Spleen (tissue), 7 donors: Measurements from ENCODE around the gene SCN7A.

ENCODE experiments used
- POLR2A ChIP-seq, 3 donors: fragments of 450-650 bp; IDR thresholded peaks; one replicate each; pipeline ENCODE4 v1.5.1; 2017; ENCODE audit warnings: antibody characterized with exemption in 3 of 3, mild to moderate bottlenecking in 1 of 3
- TF ChIP-seq, protein P1 (sequence below), 11 experiments: fragments of 200-600 bp in 7 of 11; fragments of 450-650 bp in 4 of 11; sonication (generic) in 4 of 11; IDR thresholded peaks in 8 of 11; conservative IDR thresholded peaks in 3 of 11; 1 replicate in 7 of 11; 2 replicates in 4 of 11; pipeline versions ENCODE4 v1.4.0 to v1.8.0; 2016 to 2021; ENCODE audit warnings: antibody characterized with exemption in 11 of 11, inconsistent platforms in 4 of 11, mild to moderate bottlenecking in 1 of 11
- donor health status: DM: no; HTN: no; CAD: no; lungs with moderate emphysema.
- donor health status: DM: no; HTN: no; CAD: no.
- donor health status: DM: no; HTN: no; CAD: no.

DNA sequence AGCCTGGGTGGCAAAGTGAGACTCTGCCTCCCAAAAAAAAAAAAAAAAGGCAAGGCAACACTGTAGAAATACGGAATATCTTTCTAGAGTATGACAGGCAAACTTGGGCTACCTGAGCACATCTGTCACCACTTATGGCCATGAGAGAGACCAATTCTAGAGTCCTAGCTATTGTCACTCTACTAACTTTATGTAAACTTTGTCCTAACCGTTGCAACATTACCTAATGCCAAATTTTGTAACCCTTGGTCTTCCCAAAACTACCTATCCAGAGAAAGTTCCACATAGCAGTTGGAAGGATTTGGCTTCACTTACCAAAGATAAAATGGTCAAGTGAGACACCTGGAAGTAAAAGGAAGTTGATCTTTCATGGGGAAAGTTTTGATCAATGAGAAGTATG, 26.6 kb upstream of the SCN7A start:
- TF ChIP-seq, protein P1, sequence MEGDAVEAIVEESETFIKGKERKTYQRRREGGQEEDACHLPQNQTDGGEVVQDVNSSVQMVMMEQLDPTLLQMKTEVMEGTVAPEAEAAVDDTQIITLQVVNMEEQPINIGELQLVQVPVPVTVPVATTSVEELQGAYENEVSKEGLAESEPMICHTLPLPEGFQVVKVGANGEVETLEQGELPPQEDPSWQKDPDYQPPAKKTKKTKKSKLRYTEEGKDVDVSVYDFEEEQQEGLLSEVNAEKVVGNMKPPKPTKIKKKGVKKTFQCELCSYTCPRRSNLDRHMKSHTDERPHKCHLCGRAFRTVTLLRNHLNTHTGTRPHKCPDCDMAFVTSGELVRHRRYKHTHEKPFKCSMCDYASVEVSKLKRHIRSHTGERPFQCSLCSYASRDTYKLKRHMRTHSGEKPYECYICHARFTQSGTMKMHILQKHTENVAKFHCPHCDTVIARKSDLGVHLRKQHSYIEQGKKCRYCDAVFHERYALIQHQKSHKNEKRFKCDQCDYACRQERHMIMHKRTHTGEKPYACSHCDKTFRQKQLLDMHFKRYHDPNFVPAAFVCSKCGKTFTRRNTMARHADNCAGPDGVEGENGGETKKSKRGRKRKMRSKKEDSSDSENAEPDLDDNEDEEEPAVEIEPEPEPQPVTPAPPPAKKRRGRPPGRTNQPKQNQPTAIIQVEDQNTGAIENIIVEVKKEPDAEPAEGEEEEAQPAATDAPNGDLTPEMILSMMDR (IDR thresholded peaks at IDR 0.05 in 8 of 11, conservative IDR thresholded peaks at IDR 0.05 in 3 of 11), result no peak
- no peak for TF ChIP-seq POLR2A (IDR thresholded peaks at IDR 0.05)
